Heart right ventricle (tissue), 16 donors: Measurements from ENCODE around the gene INPP5A. TPM values are rescaled to one million over a fixed set of nuclear protein-coding genes. Genes with fewer than 3 reads are reported as not detected.

Source experiments
- ATAC-seq, 8 donors: fragments of 200-7000 bp; cut with Tn5 transposase; one replicate each; pipeline ENCODE4 v1.9.1; 2020; ENCODE audit warnings: mild to moderate bottlenecking in 8 of 8, moderate library complexity in 8 of 8, moderate number of reproducible peaks in 1 of 8
- DNase-seq, 2 donors: peaks; one replicate each; pipeline ENCODE4 v3.0.0-alpha.2; 2020
- H3K27ac ChIP-seq, 10 donors: fragments of 200-600 bp; sonication (generic) in 2 of 10; one replicate each; pipeline versions ENCODE4 v1.5.0 to v1.8.0; 2020 to 2022; ENCODE audit warnings: mild to moderate bottlenecking in 3 of 10
- H3K27me3 ChIP-seq, 7 donors: fragments of 200-600 bp; one replicate each; pipeline ENCODE4 v1.8.0; 2021 to 2022; ENCODE audit warnings: mild to moderate bottlenecking in 2 of 7
- H3K36me3 ChIP-seq, 9 donors: fragments of 200-600 bp; sonication (generic) in 1 of 9; one replicate each; pipeline versions ENCODE4 v1.5.0 to v1.8.0; 2020 to 2022; ENCODE audit warnings: mild to moderate bottlenecking in 2 of 9
- H3K4me1 ChIP-seq, 9 donors: fragments of 200-600 bp; sonication (generic) in 1 of 9; one replicate each; pipeline versions ENCODE4 v1.5.0 to v1.8.0; 2020 to 2022; ENCODE audit warnings: mild to moderate bottlenecking in 4 of 9
- H3K4me3 ChIP-seq, 10 donors: fragments of 200-600 bp; sonication (generic) in 2 of 10; one replicate each; pipeline versions ENCODE4 v1.5.0 to v1.8.0; 2020 to 2022; ENCODE audit warnings: mild to moderate bottlenecking in 7 of 10, moderate library complexity in 2 of 10
- H3K9me3 ChIP-seq, 11 donors: fragments of 200-600 bp in 10 of 11; sonication (generic) in 2 of 11; one replicate each; pipeline versions ENCODE4 v1.5.0 to v1.8.0; 2013 to 2022; ENCODE audit warnings: mild to moderate bottlenecking in 2 of 11, control low read depth in 1 of 11, moderate library complexity in 1 of 11
- WGBS, 2 donors: extraction: QIAGEN DNeasy Blood & Tissue Kit; methylation state at CpG; one replicate each; pipeline ENCODE4 v1.1.7; 2013; ENCODE audit warnings: inconsistent platforms in 1 of 2; 5-methylcytosine and 5-hydroxymethylcytosine counted together
- intact Hi-C, 10 donors: fragments of 100-400 bp; cut with DNase I; formaldehyde crosslinking; loops; one replicate each; pipeline versions ENCODE4 v1.11.1 to v1.14.2; 2022
- polyA plus RNA-seq, 2 donors: library from polyadenylated mRNA; stranded (reverse); fragments of 200-250 nt; gene quantifications; one replicate each; pipeline ENCODE4 v1.2.3, GENCODE V29; 2013
- total RNA-seq, 10 donors: library from RNA; stranded (reverse); fragmentation: NEBNext Ultra II Directional in 3 of 10; extraction: Animal tissue kit (Norgen Biotek cat#: 25700) in 3 of 10; gene quantifications; one replicate each; pipeline versions ENCODE4 v1.2.1 to v1.2.4, GENCODE V29; 2021 to 2023
- TF ChIP-seq, protein P1 (sequence below), 9 donors: fragments of 200-600 bp; sonication (generic) in 2 of 9; IDR thresholded peaks; one replicate each; pipeline versions ENCODE4 v1.5.0 to v1.8.0; 2021 to 2022; ENCODE audit warnings: antibody characterized with exemption in 9 of 9, mild to moderate bottlenecking in 5 of 9, moderate library complexity in 1 of 9
- donor health status: Arrhythmogenic right ventricular cardiomyopathy.
- donor health status: ischemic (EF 13 %, LVEDD 7.1; RV severe dilation, severe dysfunction).
- donor health status: healthy with polysubstance abuse.
- donor health status: DM: no; HTN: yes; CAD: no.
- donor health status: DM: no; HTN: no; CAD: no.
- donor health status: ischemic (EF 25% LVEDD 6.9; RV normal size, moderate dysfunction).
- donor health status: ischemic (EF 25% LVEDD 5.7; RV mildly dilated, moderate dysfunction).
- donor health status: healthy.
- donor health status: DM: yes; HTN: yes; CAD: no.
- donor health status: Ischemic cardiomyopathy.
- donor health status: ischemic (EF 35%, LVEDD 5.7; RV mildly dilated, moderate dysfunction).
- donor health status: nonischemic (EF 11% LVEDD 7.7; RV severe dilation, severe dysfunction).
- donor health status: DM: yes; HTN: yes; CAD: no.
- donor health status: PGD.
- donor health status: ischemic (EF 29% LVEDD 5.4; RV normal size, mild dysfunction).
- donor health status: nonischemic (EF 23%, LVEDD 6.1; RV moderate dilation, normal function).

Gene INPP5A
- total and polyA plus RNA-seq, 12 donors, result 30.4 to 122 (median 106) TPM

DNA sequence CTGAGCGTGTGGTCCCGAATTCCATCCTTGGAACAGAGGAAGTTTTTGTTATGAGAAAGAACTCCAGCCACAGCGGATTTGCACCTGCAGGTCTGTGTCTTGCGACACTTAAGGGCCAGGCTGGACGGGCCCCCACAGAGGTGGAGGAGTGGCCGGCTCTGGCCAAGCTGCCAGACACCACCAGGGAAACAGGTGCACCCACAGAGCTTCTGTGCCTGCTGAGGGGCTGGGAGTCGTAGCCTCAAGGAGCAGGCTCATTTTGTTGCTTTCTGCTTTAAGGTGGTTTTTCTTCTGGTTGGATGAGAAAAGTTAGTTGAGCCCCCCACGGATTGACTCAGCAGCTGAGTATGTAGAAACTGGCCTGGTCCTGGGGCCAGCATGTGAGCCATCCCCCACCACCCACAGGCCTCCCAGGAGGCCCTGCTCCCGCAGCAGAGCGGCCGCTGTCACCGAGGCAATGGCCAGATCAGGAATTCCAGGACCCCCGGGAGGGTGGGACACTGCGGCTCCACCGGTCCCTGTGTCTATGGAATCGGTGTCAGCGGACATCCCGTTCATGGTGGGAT, 206.4 kb downstream of the INPP5A start:
- TF ChIP-seq, protein P1, sequence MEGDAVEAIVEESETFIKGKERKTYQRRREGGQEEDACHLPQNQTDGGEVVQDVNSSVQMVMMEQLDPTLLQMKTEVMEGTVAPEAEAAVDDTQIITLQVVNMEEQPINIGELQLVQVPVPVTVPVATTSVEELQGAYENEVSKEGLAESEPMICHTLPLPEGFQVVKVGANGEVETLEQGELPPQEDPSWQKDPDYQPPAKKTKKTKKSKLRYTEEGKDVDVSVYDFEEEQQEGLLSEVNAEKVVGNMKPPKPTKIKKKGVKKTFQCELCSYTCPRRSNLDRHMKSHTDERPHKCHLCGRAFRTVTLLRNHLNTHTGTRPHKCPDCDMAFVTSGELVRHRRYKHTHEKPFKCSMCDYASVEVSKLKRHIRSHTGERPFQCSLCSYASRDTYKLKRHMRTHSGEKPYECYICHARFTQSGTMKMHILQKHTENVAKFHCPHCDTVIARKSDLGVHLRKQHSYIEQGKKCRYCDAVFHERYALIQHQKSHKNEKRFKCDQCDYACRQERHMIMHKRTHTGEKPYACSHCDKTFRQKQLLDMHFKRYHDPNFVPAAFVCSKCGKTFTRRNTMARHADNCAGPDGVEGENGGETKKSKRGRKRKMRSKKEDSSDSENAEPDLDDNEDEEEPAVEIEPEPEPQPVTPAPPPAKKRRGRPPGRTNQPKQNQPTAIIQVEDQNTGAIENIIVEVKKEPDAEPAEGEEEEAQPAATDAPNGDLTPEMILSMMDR (IDR thresholded peaks at IDR 0.05), result no peak
- Histone ChIP-seq H3K27ac (no peak overlapping the region), H3K36me3 (peaks cover 0 to 36% (median 0%) of the 10 kb centered on the region in 9 donors), H3K4me1 (peaks cover 0 to 4% (median under 1%) of the 10 kb centered on the region in 9 donors), H3K27me3 (no peaks in the 10 kb centered on the region), H3K4me3 (no peak overlapping the region), H3K9me3 (no peaks in the 10 kb centered on the region)
- intact Hi-C loops, result no loop called here
- WGBS, 2 donors, result 92% methylated on average over 18 of the region's 18 CpGs
- no peak for ATAC-seq
- no peak for DNase-seq

DNA sequence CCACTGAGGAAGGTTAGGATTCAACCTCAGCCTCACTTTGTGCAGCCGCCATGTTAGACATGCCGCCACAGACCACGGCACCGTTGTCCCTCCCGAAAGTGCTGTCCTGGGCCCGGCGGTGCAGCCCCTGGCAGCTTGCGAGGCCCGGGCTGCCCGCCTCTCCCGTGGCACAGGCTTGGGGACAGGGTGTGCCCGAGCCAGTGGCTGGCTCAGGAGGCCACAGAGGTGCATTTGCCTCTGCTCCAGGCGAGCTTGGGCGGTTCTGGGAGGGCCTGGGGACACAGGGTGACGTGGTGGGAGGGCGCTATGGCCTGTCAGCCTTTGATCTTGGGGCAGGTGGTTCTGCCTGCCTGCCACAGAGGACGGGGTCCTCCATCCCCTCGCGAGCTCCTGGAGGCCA, 207.3 kb downstream of the INPP5A start:
- Histone ChIP-seq H3K9me3 (no peaks in the 10 kb centered on the region), H3K4me3 (no peak overlapping the region), H3K27me3 (no peaks in the 10 kb centered on the region), H3K36me3 (peaks cover 0 to 44% (median 5%) of the 10 kb centered on the region in 9 donors), H3K27ac (no peak overlapping the region), H3K4me1 (no peaks in the 10 kb centered on the region)
- DNase-seq (no peak), ATAC-seq (no peak)
- 97 to 99% methylated on average over 19 of the region's 19 CpGs for WGBS, 2 donors
- intact Hi-C loops, result no loop called here
- TF ChIP-seq, protein P1 (IDR thresholded peaks at IDR 0.05), result no peak

DNA sequence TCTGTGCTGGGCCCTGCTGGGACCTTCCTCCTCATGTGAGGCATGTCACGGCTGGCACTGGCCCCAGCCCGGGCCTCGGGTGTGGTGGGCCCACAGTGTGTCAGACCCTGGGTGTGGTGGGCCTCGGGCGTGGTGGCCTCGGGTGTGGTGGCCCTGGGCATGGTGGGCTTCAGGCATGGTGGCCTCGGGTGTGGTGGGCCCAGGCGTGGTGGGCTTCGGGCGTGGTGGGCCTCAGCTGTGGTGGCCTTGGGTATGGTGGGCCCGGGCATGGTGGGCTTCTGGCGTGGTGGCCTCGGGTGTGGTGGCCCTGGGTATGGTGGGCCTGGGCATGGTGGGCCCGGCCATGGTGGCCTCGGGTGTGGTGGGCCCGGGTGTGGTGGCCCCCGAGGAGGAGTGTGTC, 207.9 kb downstream of the INPP5A start:
- H3K27ac ChIP-seq, result no peak overlapping the region
- TF ChIP-seq, protein P1 (IDR thresholded peaks at IDR 0.05), result no peak
- ATAC-seq (peak in 2 of 8 donors; percentile 8 to 16), DNase-seq (no peak)
- H3K36me3 ChIP-seq, result peaks cover 0 to 51% (median 11%) of the 10 kb centered on the region in 9 donors
- no peaks in the 10 kb centered on the region for H3K4me1 ChIP-seq
- no peaks in the 10 kb centered on the region for H3K27me3 ChIP-seq
- intact Hi-C loops, result no loop called here
- H3K9me3 ChIP-seq, result no peaks in the 10 kb centered on the region
- no peak overlapping the region for H3K4me3 ChIP-seq
- 95 to 99% methylated on average over 17 of the region's 17 CpGs for WGBS, 2 donors

DNA sequence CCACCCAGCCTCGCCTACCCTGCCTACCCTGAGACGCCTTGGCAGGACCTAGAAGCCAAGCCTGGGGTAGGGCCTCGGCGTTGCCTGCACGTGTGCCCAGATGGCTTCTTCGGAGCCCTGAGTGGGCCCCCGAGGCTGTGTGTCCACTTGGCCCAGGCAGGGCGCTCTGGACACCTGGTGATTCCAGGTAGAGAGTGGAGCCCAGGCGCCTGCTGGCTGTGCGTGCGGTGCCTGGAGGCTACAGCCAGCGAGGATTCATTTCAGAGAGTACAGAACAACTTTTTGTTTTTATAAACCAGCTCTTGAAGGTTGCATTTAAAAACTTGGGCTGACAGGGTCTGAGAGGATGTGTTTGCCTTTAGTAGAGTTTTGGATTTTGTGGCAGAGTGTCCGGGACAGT, 208.4 kb downstream of the INPP5A start:
- ATAC-seq (no peak), DNase-seq (no peak)
- no peak overlapping the region for H3K27ac ChIP-seq
- no peaks in the 10 kb centered on the region for H3K9me3 ChIP-seq
- intact Hi-C loops, result no loop called here
- peaks cover 0 to 55% (median 15%) of the 10 kb centered on the region in 9 donors for H3K36me3 ChIP-seq
- H3K4me3 ChIP-seq, result no peak overlapping the region
- TF ChIP-seq, protein P1 (IDR thresholded peaks at IDR 0.05), result no peak
- WGBS, 2 donors, result 92 to 96% methylated on average over 13 of the region's 13 CpGs
- H3K4me1 ChIP-seq, result no peaks in the 10 kb centered on the region
- H3K27me3 ChIP-seq, result no peaks in the 10 kb centered on the region
